Skeletal muscle tissue (tissue), 4 donors: ENCODE measurements around the gene KRT78. TPM values are rescaled to one million over a fixed set of nuclear protein-coding genes. Genes with fewer than 3 reads are reported as not detected.
A peak's percentile ranks its signal among the peaks of the same experiment; 100 is the strongest.

Experiments used
- H3K27ac ChIP-seq: one replicate; pipeline ENCODE4 v1.7.0; 2013; ENCODE audit warnings: mild to moderate bottlenecking, low read depth, low read length, inconsistent platforms
- H3K27me3 ChIP-seq, 3 donors: one replicate each; pipeline ENCODE4 v1.7.0; 2013; ENCODE audit warnings: low read length in 3 of 3; ENCODE audit not compliant: control insufficient read depth in 3 of 3, insufficient read depth in 3 of 3
- H3K36me3 ChIP-seq, 3 donors: one replicate each; pipeline ENCODE4 v1.7.0; 2013; ENCODE audit warnings: low read length in 3 of 3; ENCODE audit not compliant: control insufficient read depth in 3 of 3, insufficient read depth in 3 of 3
- H3K4me1 ChIP-seq, 3 donors: one replicate each; pipeline ENCODE4 v1.7.0; 2013; ENCODE audit warnings: low read length in 3 of 3, mild to moderate bottlenecking in 3 of 3; ENCODE audit not compliant: control insufficient read depth in 3 of 3, insufficient read depth in 3 of 3
- H3K4me3 ChIP-seq, 3 donors: one replicate each; pipeline ENCODE4 v1.7.0; 2013; ENCODE audit warnings: low read length in 3 of 3
- H3K9ac ChIP-seq, 3 donors: one replicate each; pipeline ENCODE4 v1.7.0; 2013; ENCODE audit warnings: low read length in 3 of 3, mild to moderate bottlenecking in 3 of 3, moderate library complexity in 2 of 3, low read depth in 1 of 3
- H3K9me3 ChIP-seq, 3 donors: one replicate each; pipeline ENCODE4 v1.7.0; 2013; ENCODE audit warnings: low read length in 3 of 3; ENCODE audit not compliant: control insufficient read depth in 3 of 3
- total RNA-seq: library from RNA; depleted of rRNA; stranded (reverse); fragments of >200 nt; gene quantifications from one replicate; pipeline ENCODE4 v1.2.3, GENCODE V29; 2014
- donor health status: Osteomylitis.

KRT78 gene
- total RNA-seq, 1 donor from 2014 or later = not detected

DNA sequence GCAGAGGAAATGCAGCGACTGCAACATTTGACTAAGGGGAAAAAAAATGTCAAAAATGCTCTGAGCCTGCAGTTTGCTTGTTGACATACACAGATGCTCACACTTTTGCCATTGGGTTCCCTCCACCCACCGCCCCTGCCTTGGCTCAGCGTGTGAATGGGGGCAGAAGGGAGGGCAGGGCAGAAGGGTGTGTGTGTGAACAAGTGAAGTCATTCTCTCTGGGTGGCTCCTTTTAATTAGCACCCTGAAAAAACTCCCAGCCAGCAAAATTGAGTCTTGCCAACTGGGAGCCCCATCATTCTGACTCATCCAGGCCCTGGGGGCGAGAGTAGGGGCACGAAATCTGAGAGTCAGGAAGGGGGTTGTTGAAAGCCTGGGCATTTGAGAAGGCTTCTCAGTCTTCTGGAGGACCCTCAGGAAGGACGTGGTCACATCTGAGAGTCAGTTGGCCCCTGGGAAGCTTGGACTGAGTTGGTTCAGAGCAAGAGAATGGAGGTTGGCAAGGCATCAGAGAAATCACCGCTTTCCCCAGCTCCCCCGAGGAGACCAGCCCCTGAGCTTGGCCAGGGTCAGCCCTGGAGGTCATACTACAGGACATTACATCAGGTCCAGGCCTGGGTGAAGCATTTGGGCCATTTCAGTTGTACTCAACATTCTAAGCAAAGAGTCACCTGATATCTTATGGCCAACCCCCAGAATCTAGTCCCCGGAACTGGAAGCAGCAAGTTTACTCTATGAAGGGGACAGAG lies 22.7 kb upstream of the KRT78 start:
- H3K9me3 ChIP-seq = no peaks in the 10 kb centered on the region
- H3K27me3 ChIP-seq = peaks cover 0 to 2% (median 0%) of the 10 kb centered on the region in 3 donors
- no peak overlapping the region for H3K27ac ChIP-seq
- no peaks in the 10 kb centered on the region for H3K36me3 ChIP-seq
- H3K4me3 ChIP-seq = no peak overlapping the region
- no peak overlapping the region for H3K9ac ChIP-seq
- H3K4me1 ChIP-seq = peaks cover 14 to 24% (median 20%) of the 10 kb centered on the region in 3 donors

DNA sequence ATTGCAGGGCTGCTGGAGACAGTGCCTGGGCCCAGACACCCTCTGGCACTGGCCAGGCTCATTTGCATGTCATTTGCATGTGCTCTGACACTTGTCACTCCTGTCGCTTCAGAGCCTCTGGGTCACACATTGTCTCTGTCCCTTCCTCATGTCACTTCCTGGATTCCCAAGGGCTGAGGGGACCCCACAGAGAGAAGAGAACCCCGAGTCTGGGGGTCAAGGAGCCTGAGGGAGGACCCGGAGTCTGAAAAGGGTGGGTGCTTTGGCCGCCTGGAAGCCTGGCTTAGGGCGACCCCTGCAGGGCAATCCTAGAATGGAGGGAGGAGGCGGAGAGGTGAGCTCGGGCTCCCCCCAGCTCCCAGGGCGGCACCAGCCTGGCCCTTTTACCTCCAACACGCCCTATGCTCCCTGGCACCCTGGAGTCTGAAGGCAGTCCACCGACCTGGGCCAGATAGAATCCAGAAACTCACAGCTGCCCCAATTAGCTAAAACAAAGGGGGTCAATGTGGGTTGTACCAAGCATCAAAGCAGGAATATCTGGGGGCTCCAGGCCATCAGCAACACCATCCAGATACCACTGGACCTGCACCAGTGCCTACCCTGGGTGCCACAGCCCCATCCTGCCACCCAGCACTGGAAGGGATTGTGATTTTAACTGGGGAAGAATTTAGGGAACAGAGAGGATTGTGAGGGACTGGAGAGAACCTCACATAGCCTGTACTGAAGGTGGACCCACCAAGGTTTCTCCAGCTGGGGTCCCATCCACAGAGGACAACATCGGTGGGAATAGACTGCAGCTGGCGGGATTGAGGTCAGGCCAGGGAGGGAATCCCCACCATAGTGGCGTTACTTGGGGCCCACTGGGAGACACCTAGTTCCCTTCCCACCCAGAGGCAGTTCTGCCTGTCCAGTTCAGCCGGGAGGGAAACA lies 21.8 kb upstream of the KRT78 start:
- H3K4me3 ChIP-seq = no peak overlapping the region
- no peaks in the 10 kb centered on the region for H3K36me3 ChIP-seq
- H3K9me3 ChIP-seq = no peaks in the 10 kb centered on the region
- peaks cover 0 to 2% (median 0%) of the 10 kb centered on the region in 3 donors for H3K27me3 ChIP-seq
- H3K9ac ChIP-seq = no peak overlapping the region
- H3K27ac ChIP-seq = no peak overlapping the region
- peaks cover 14 to 24% (median 20%) of the 10 kb centered on the region in 3 donors for H3K4me1 ChIP-seq

DNA sequence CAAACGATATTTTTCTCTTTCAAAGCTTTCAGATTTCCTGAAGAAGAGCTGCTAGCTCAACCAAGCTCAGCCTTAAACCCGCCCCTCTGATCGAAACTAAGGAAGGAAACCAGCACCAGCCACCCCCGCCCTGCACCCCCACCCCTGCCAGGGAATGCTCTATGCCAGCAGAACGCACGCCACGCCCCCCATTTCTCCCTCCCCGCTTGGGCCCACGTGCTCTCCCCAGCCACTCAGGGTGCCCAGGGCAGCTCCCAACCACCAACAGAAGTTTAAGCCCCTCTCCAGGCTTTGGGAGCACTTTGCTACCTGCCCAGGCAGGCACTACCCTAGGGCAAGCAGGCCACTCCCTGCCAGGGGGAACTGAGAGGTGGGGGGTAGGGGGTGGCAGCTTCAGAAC lies 18.8 kb upstream of the KRT78 start:
- Histone ChIP-seq H3K4me1 (peaks cover 0 to 13% (median 7%) of the 10 kb centered on the region in 3 donors), H3K27me3 (no peaks in the 10 kb centered on the region), H3K4me3 (no peak overlapping the region), H3K27ac (no peak overlapping the region), H3K9ac (no peak overlapping the region), H3K9me3 (no peaks in the 10 kb centered on the region), H3K36me3 (no peaks in the 10 kb centered on the region)

DNA sequence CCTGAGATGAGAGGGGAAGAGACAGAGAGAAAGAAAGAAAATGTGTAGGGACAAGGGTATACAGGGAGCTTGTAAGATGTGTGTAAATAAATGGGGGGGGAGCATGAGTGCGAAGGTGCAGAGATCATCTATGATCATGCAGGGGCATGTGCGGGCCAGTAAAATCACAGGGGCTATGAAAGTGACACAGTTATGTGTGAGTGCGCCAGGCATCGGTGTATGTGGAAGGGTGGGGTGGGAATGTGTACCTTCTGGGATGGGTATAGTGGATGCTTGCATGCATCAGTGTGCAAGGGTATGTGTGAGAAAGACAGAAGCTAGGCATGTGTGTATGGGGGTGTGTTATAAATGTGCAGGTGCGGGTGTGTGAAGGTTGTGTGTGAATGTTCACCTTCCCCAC lies 18.4 kb upstream of the KRT78 start:
- Histone ChIP-seq H3K9me3 (no peaks in the 10 kb centered on the region), H3K36me3 (no peaks in the 10 kb centered on the region), H3K27ac (no peak overlapping the region), H3K27me3 (no peaks in the 10 kb centered on the region), H3K4me1 (peaks cover 0 to 13% (median 7%) of the 10 kb centered on the region in 3 donors), H3K9ac (no peak overlapping the region), H3K4me3 (no peak overlapping the region)

DNA sequence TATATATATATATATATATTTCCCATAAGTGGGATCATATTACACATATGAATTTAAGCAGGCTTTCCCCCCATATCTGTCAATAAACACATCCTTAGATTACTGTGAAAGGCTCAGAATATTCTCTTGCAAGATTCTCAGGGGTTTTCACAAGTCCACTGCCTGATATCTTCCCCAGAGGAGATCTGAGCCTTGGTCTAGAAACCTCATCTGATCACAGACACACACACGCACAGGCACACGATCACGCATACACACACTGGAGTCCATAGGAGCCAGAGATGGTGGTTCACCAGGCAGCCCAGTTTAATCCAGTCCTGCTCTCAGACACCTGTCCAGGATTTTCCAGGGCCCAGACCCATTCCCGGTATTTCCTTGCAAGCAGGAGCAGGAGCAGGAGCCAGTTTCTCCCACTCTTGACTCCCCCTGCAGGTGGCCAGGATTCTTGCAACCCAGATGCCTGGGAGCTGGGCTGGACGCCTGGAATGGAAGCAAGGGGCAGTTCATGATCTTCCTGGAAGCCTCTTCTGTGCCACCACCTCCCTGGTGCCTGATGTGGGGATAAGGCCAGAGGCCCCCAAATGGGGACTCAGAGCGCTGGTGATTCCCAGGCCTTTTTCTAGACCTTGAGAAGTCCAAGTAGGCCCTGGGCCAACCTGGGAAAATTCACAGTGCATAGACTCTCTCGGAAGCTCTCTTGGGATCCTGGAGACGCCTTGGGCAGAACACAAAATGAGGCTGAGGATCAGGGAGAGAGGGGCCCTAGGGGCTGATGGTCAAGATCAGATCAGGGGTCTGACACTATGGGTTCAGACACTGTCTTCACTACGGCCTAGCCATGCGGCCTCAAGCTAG lies 16.5 kb upstream of the KRT78 start:
- Histone ChIP-seq H3K9ac (peak overlapping the region in 1 of 3 donors; percentile 33), H3K36me3 (no peaks in the 10 kb centered on the region), H3K4me1 (no peaks in the 10 kb centered on the region), H3K4me3 (no peak overlapping the region), H3K9me3 (no peaks in the 10 kb centered on the region), H3K27ac (no peak overlapping the region), H3K27me3 (no peaks in the 10 kb centered on the region)

DNA sequence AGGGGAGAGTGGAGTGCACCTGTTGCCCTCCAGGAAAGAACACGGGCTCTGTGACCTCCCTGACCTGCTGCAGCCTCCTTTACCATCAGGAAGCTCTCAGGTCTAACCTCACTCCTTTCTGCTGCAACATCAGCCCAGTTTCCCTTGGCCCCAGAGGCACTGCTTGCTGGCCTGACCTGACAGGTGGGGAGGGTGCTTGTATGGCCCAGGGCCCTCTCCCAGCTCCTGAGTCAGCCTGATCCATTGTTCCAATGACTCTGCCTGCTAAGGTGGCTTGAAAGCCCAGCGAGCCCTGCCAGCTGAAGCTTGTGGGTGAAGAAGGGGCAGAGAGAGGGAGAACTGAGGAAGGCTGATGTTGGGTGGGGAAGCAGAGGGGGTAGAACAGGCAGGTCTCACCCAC lies 13.2 kb upstream of the KRT78 start:
- Histone ChIP-seq H3K4me1 (peaks cover 0 to 5% (median 0%) of the 10 kb centered on the region in 3 donors), H3K27ac (no peak overlapping the region), H3K27me3 (peaks cover 0 to 5% (median 0%) of the 10 kb centered on the region in 3 donors), H3K36me3 (no peaks in the 10 kb centered on the region), H3K4me3 (no peak overlapping the region), H3K9ac (no peak overlapping the region), H3K9me3 (no peaks in the 10 kb centered on the region)

DNA sequence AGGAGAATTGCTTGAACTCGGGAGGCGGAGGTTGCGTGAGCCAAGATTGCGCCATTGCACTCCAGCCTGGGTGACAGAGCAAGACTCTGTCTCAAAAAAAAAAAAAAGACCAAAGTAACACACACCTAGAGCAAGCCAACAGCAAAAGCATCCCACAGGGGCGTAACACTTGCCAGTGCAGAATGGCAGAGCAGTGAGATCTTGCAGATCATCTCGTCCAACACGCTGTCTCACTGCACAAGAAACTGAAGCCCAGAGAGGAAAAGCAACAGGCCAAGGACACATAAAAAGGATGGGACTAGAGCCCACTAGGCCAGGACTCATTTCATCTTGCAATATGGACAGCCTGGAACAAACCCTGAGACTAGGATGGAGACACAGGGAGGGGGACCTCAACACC lies 12.7 kb upstream of the KRT78 start:
- H3K27me3 ChIP-seq = peaks cover 0 to 10% (median 0%) of the 10 kb centered on the region in 3 donors
- no peaks in the 10 kb centered on the region for H3K36me3 ChIP-seq
- H3K4me1 ChIP-seq = peaks cover 0 to 5% (median 0%) of the 10 kb centered on the region in 3 donors
- no peak overlapping the region for H3K9ac ChIP-seq
- no peak overlapping the region for H3K27ac ChIP-seq
- no peak overlapping the region for H3K4me3 ChIP-seq
- no peaks in the 10 kb centered on the region for H3K9me3 ChIP-seq

DNA sequence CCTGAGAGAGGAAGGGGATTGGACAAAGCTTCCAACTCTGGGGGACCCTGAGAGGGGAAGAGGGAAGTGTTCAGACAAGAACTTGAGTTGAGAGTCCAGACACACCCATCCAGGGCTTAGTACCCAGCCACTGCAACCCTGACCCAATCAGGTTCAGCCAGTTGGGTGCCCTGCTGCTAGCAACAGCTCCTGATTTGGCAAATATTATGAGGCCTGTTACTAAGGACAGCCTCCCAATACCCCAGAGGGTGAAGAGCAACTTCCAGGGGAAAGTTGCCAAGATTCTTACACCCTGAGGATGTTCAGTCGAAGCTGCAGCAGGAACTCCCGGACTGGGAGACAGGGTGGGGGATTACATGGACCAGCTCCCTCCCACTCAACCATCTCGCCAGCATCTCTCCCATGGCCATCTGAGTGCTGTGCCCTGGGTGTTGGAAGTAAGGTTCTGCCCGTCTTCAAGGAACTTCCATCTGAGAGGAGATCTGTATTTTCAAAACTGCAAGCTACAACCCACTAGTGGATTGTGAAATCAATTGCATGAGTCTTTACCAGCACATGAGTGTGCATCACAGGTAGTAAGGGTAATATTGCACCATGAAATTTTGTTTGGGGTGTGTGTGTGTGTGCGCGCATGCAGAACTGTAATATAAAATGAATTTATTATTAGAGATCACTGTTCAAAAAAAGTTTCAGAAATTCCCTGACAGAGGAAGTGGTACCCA lies 11.5 kb upstream of the KRT78 start:
- Histone ChIP-seq H3K4me1 (peaks cover 0 to 5% (median 0%) of the 10 kb centered on the region in 3 donors), H3K27me3 (peaks cover 0 to 10% (median 0%) of the 10 kb centered on the region in 3 donors), H3K9me3 (no peaks in the 10 kb centered on the region)

DNA sequence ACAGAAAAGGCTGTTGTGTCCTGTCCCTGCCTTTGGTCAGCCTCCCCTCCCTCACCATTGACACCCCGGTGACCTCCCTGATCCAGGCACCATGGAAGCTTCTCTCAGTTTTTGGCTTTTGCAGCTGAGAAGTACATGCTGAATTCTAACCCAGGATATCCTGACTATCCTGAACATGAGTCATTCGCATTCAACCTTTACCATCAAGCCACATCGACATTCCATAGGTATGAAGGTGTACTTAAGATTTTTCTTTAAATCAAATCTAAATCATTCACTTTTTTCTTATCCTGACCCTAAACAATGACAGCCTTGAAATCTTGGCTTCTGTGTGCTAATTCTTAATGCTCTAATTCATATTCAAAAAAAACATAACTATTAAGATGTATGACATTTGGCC lies 8.7 kb upstream of the KRT78 start:
- H3K4me3 ChIP-seq = no peak overlapping the region
- H3K9ac ChIP-seq = no peak overlapping the region
- no peaks in the 10 kb centered on the region for H3K9me3 ChIP-seq
- H3K27ac ChIP-seq = no peak overlapping the region
- peaks cover 0 to 5% (median 0%) of the 10 kb centered on the region in 3 donors for H3K4me1 ChIP-seq
- H3K27me3 ChIP-seq = peaks cover 0 to 13% (median 0%) of the 10 kb centered on the region in 3 donors
- no peaks in the 10 kb centered on the region for H3K36me3 ChIP-seq

More for the DNA sequence above, 11.5 kb upstream of the KRT78 start:
- H3K4me3 ChIP-seq = no peak overlapping the region
- no peaks in the 10 kb centered on the region for H3K36me3 ChIP-seq
- no peak overlapping the region for H3K27ac ChIP-seq
- H3K9ac ChIP-seq = no peak overlapping the region
